Stimulated activated CD8-positive, alpha-beta memory T cell treated with anti-CD3 and anti-CD28 coated beads, Interleukin-7, amount 100 ng/mL, for 24 hours (primary cell): ENCODE results near the gene STX19.
"Not testable (repeated sequence)": the region's sequence is repeated elsewhere in the genome, so short reads cannot be mapped to it uniquely, and the experiment has no call there.

Experiments used
- DNase-seq: peaks from one replicate; pipeline ENCODE4 v3.0.0-alpha.2; 2020; ENCODE audit warnings: low read depth

The STX19 gene

DNA sequence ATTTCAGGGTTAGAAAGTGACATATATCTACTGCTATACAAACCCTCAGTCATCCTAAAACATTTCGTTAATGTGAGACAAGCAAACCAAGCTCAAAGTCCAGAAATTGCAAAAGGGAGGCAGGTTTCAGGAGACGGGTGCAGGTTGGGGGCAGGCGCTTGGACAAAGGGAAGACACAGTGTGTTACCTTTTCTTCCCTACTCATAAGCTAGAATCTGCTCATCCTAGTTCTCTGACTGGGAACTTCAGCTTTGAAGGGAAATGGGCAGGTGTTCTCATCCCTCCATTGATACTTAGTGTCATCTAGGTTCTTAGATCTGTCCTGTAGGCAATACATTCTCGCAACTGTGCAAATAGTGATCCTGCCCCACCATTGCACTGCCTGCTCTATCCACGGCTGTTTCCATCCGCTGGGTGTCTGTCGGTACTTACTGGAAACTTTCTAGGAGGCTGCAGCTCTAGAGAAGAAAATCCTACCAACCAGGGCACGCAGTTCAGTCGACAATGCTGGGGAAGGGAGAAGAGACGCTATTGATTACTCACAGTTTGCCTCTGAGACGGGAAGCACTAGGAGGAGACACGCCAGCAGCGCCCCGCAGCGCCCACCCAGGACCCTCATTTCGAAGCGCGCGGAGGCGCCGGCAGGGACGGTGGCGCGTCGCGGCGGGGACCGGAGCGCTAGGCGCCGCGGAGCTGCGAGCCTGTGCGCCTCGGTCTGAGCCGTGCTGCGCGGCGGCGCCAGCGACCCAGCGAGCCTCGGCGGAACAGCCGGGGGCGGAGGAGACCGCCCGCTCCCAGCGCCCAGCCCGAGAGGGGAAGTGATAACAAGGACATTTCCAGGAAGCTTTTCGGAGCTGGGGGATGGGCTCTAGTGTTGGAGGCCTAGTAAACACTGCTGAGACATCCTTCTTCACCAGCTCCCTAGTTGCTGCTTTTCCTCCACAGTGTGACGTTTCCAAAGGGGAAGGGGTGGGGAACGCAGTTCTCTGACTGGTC, 55.0 kb downstream of the STX19 start, which contains the start of gene PROS1:
Gene PROS1 (minus strand): TSS at position 766 of the 996 bp plus-strand sequence. CDS start 147 bp downstream, at position 619.
- DNase-seq, result no peak

DNA sequence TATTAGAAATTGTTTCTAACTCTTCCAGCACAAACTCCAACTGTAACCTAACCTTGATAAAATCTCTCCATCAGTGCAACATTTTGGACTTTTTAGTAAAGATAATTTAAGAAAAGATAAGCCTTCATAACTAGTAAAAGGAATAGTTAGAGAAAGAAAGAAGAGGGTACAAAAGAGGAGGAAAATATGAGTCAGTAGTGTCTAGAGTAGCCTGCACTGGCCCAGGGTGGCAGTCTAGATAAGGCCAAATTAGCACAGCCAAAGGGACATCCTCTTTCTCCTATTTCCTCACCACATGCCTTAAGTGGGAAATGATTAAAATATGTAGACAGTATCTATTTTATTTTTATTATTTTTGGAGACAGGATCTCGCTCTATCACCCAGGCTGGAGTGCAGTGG, 58.4 kb downstream of the STX19 start:
- DNase-seq, result no peak

DNA sequence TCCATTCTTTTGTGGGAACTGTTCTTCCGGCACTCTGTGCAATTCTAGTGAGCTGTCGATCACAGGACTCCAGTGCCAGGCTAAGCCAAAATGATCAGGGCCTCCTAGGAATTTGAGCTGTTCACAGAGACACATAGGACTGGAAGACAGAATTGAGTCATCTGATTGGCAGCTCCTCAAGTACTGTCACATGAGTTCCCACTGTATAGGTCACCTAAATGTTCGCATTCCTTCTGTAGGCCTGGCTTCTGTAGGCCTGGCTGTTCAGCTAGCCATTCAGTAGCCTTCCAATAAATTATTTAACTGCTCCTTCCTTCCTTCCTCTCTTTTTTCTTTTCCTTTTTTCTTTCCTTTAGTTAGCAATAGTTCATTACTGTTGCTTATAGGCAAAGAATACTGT, 59.0 kb downstream of the STX19 start:
- no peak for DNase-seq

DNA sequence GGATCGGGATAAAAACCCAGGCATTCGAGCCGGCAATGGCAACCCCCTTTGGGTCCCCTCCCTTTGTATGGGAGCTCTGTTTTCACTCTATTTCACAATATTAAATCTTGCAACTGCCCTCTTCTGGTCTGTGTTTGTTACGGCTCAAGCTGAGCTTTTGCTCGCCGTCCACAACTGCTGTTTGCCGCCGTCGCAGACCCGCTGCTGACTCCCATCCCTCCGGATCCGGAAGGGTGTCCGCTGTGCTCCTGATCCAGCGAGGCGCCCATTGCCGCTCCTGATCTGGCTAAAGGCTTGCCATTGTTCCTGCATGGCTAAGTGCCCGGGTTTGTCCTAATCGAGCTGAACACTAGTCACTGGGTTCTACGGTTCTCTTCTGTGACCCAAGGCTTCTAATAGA, 63.3 kb downstream of the STX19 start:
- not testable (repeated sequence) for DNase-seq
